CD4-positive, CD25-positive, alpha-beta regulatory T cell (primary cell): ENCODE results near the gene MBD1. TPM values are rescaled to one million over a fixed set of nuclear protein-coding genes. Genes with fewer than 3 reads are reported as not detected.
A peak's percentile ranks its signal among the peaks of the same experiment; 100 is the strongest.
"Not testable (repeated sequence)": the region's sequence is repeated elsewhere in the genome, so short reads cannot be mapped to it uniquely, and the experiment has no call there.

Source experiments
- ATAC-seq, 2 donors: fragments of 150-1000 bp; cut with Tn5 transposase; one replicate each; pipeline ENCODE4 v1.10.0; 2021; ENCODE audit warnings: low read depth in 2 of 2, moderate number of reproducible peaks in 2 of 2, moderate library complexity in 1 of 2
- DNase-seq, 3 donors: peaks; one replicate each; pipeline versions ENCODE4 v3.0.0 to v3.0.0-alpha.2; 2012 to 2022; ENCODE audit warnings: mixed read lengths in 1 of 3
- H3K27ac ChIP-seq: one replicate; pipeline ENCODE4 v1.7.0; 2013; ENCODE audit warnings: mild to moderate bottlenecking, low read length; ENCODE audit not compliant: insufficient read depth, poor library complexity, severe bottlenecking
- H3K27me3 ChIP-seq: one replicate; pipeline ENCODE4 v1.7.0; 2013; ENCODE audit warnings: low read length; ENCODE audit not compliant: control insufficient read depth, insufficient read depth
- H3K36me3 ChIP-seq: one replicate; pipeline ENCODE4 v1.7.0; 2013; ENCODE audit warnings: mild to moderate bottlenecking, low read length, moderate library complexity; ENCODE audit not compliant: control insufficient read depth, insufficient read depth
- H3K4me1 ChIP-seq: 2 replicates; pipeline ENCODE4 v1.7.0; 2013; ENCODE audit warnings: mild to moderate bottlenecking, low read length; ENCODE audit not compliant: insufficient read depth, control insufficient read depth, poor library complexity, severe bottlenecking
- H3K4me3 ChIP-seq: one replicate; pipeline ENCODE4 v1.7.0; 2013; ENCODE audit warnings: low read depth, mild to moderate bottlenecking, low read length, moderate library complexity
- H3K9me3 ChIP-seq, 2 experiments: 1 replicate in 1 of 2; 2 replicates in 1 of 2; pipeline ENCODE4 v1.7.0; 2013; ENCODE audit warnings: low read length in 2 of 2, mild to moderate bottlenecking in 1 of 2, moderate library complexity in 1 of 2; ENCODE audit not compliant: control insufficient read depth in 2 of 2
- H3K27ac Mint-ChIP-seq, 3 donors: one replicate each; pipeline ENCODE4 v1.8.0; 2020 to 2022; ENCODE audit warnings: mild to moderate bottlenecking in 3 of 3, mixed read lengths in 3 of 3, moderate library complexity in 2 of 3
- H3K27me3 Mint-ChIP-seq: one replicate; pipeline ENCODE4 v1.8.0; 2022; ENCODE audit warnings: mild to moderate bottlenecking, mixed read lengths
- H3K36me3 Mint-ChIP-seq: one replicate; pipeline ENCODE4 v1.8.0; 2020; ENCODE audit warnings: mixed read lengths
- H3K4me1 Mint-ChIP-seq, 4 donors: one replicate each; pipeline ENCODE4 v1.8.0; 2020 to 2022; ENCODE audit warnings: mixed read lengths in 4 of 4, mild to moderate bottlenecking in 1 of 4
- H3K4me3 Mint-ChIP-seq, 4 donors: one replicate each; pipeline ENCODE4 v1.8.0; 2020 to 2022; ENCODE audit warnings: mild to moderate bottlenecking in 4 of 4, mixed read lengths in 4 of 4, moderate library complexity in 3 of 4
- H3K9me3 Mint-ChIP-seq, 7 donors: one replicate each; pipeline ENCODE4 v1.8.0; 2020 to 2022; ENCODE audit warnings: mixed read lengths in 7 of 7, mild to moderate bottlenecking in 3 of 7, moderate library complexity in 2 of 7
- polyA plus RNA-seq, 4 donors: library from polyadenylated mRNA; unstranded; fragments of 300-500 nt; fragmentation: Illumina TruSeq; gene quantifications; one replicate each; pipeline ENCODE4 v1.2.3, GENCODE V29; 2021
- total RNA-seq: library from RNA; stranded (reverse); gene quantifications from one replicate; pipeline ENCODE4 v1.2.3, GENCODE V29; 2022

The MBD1 gene
- total and polyA plus RNA-seq, 5 donors from 2014 or later = 25.2 to 94.4 (median 28.3) TPM

- Mint-ChIP-seq H3K9me3 (peaks cover 0 to 3% (median 0%) of the 10 kb centered on the region in 7 donors), H3K27ac (no peak overlapping the region), H3K4me3 (no peak overlapping the region), H3K4me1 (peaks cover 0 to 3% (median under 1%) of the 10 kb centered on the region in 4 donors), H3K27me3 (peaks cover 62% of the 10 kb centered on the region), H3K36me3 (no peaks in the 10 kb centered on the region)
- H3K27ac ChIP-seq = no peak overlapping the region
- H3K36me3 ChIP-seq = no peaks in the 10 kb centered on the region
- DNase-seq = no peak
- ATAC-seq = no peak
- peaks cover 25% of the 10 kb centered on the region for H3K27me3 ChIP-seq
- H3K4me3 ChIP-seq = no peak overlapping the region
- peaks cover 2% of the 10 kb centered on the region for H3K4me1 ChIP-seq
- H3K9me3 ChIP-seq = no peaks in the 10 kb centered on the region
These were observed 31.8 kb upstream of the MBD1 start for GRCh38 chr18:50313031-50313607.

GRCh38 chr18:50312296-50313030 is 31.1 kb upstream of the MBD1 start:
- H3K4me1 Mint-ChIP-seq = peaks cover 0 to 10% (median 5%) of the 10 kb centered on the region in 4 donors
- Histone ChIP-seq H3K9me3 (no peaks in the 10 kb centered on the region), H3K4me3 (no peak overlapping the region), H3K4me1 (peaks cover 9% of the 10 kb centered on the region), H3K27ac (no peak overlapping the region), H3K27me3 (peaks cover 22% of the 10 kb centered on the region), H3K36me3 (no peaks in the 10 kb centered on the region)
- H3K9me3 Mint-ChIP-seq = peaks cover 0 to 3% (median 0%) of the 10 kb centered on the region in 7 donors
- no peak overlapping the region for H3K27ac Mint-ChIP-seq
- H3K36me3 Mint-ChIP-seq = no peaks in the 10 kb centered on the region
- ATAC-seq (no peak), DNase-seq (no peak)
- peaks cover 67% of the 10 kb centered on the region for H3K27me3 Mint-ChIP-seq
- H3K4me3 Mint-ChIP-seq = peak overlapping the region in 2 of 4 donors; percentile 2 to 59

- H3K4me3 Mint-ChIP-seq = no peak overlapping the region
- H3K36me3 Mint-ChIP-seq = no peaks in the 10 kb centered on the region
- peaks cover 0 to 17% (median 5%) of the 10 kb centered on the region in 4 donors for H3K4me1 Mint-ChIP-seq
- DNase-seq (no peak), ATAC-seq (no peak)
- H3K27ac Mint-ChIP-seq = no peak overlapping the region
- Histone ChIP-seq H3K4me1 (peaks cover 14% of the 10 kb centered on the region), H3K9me3 (no peaks in the 10 kb centered on the region), H3K27me3 (peaks cover 23% of the 10 kb centered on the region), H3K4me3 (no peak overlapping the region), H3K36me3 (no peaks in the 10 kb centered on the region), H3K27ac (no peak overlapping the region)
- H3K9me3 Mint-ChIP-seq = peaks cover 0 to 3% (median 0%) of the 10 kb centered on the region in 7 donors
- H3K27me3 Mint-ChIP-seq = peaks cover 62% of the 10 kb centered on the region
These were observed 30.3 kb upstream of the MBD1 start for GRCh38 chr18:50311650-50312049.

- Histone ChIP-seq H3K4me3 (no peak overlapping the region), H3K27me3 (peaks cover 21% of the 10 kb centered on the region), H3K9me3 (peaks cover 2 to 4% of the 10 kb centered on the region in 2 experiments), H3K36me3 (no peaks in the 10 kb centered on the region), H3K4me1 (peaks cover 14% of the 10 kb centered on the region), H3K27ac (no peak overlapping the region)
- Mint-ChIP-seq H3K27ac (no peak overlapping the region), H3K4me3 (peak overlapping the region in 1 of 4 donors; percentile 37), H3K27me3 (peaks cover 62% of the 10 kb centered on the region), H3K4me1 (peaks cover 0 to 17% (median 5%) of the 10 kb centered on the region in 4 donors), H3K9me3 (peaks cover 0 to 3% (median 3%) of the 10 kb centered on the region in 7 donors), H3K36me3 (no peaks in the 10 kb centered on the region)
- DNase-seq (no peak), ATAC-seq (no peak)
These were observed 28.8 kb upstream of the MBD1 start for GRCh38 chr18:50310080-50310479.

GRCh38 chr18:50308851-50309250 is 27.5 kb upstream of the MBD1 start:
- DNase-seq, ATAC-seq, H3K36me3 ChIP-seq, H3K9me3 Mint-ChIP-seq, H3K27ac Mint-ChIP-seq, H3K9me3 ChIP-seq, H3K27ac ChIP-seq, H3K4me3 ChIP-seq, H3K36me3 Mint-ChIP-seq: not testable (repeated sequence)
- Histone ChIP-seq H3K4me1 (peaks cover 14% of the 10 kb centered on the region), H3K27me3 (peaks cover 27% of the 10 kb centered on the region)
- Mint-ChIP-seq H3K27me3 (peaks cover 59% of the 10 kb centered on the region), H3K4me3 (peak overlapping the region in 2 of 4 donors; percentile 74 to 92), H3K4me1 (peaks cover 0 to 17% (median 5%) of the 10 kb centered on the region in 4 donors)

- peaks cover 5 to 9% of the 10 kb centered on the region in 2 experiments for H3K9me3 ChIP-seq
- DNase-seq (peak; percentile 85 to 95 (median 89)), ATAC-seq (peak; percentile 98 to 99)
- peaks cover 14% of the 10 kb centered on the region for H3K4me1 ChIP-seq
- Mint-ChIP-seq H3K4me3 (peak overlapping the region; percentile 73 to 93 (median 92)), H3K27ac (peak overlapping the region; percentile 50 to 91 (median 67)), H3K27me3 (peaks cover 58% of the 10 kb centered on the region), H3K4me1 (peaks cover 0 to 17% (median 5%) of the 10 kb centered on the region in 4 donors), H3K36me3 (no peaks in the 10 kb centered on the region), H3K9me3 (peaks cover 0 to 5% (median 3%) of the 10 kb centered on the region in 7 donors)
- no peaks in the 10 kb centered on the region for H3K36me3 ChIP-seq
- no peak overlapping the region for H3K27ac ChIP-seq
- H3K4me3 ChIP-seq = peak overlapping the region; percentile 89
- H3K27me3 ChIP-seq = peaks cover 27% of the 10 kb centered on the region
These were observed 26.6 kb upstream of the MBD1 start for GRCh38 chr18:50307738-50308470.

- DNase-seq = no peak
- peaks cover 29% of the 10 kb centered on the region for H3K27me3 ChIP-seq
- peak overlapping the region; percentile 50 to 91 (median 67) for H3K27ac Mint-ChIP-seq
- H3K27me3 Mint-ChIP-seq = peaks cover 59% of the 10 kb centered on the region
- H3K4me3 Mint-ChIP-seq = peak overlapping the region; percentile 73 to 93 (median 92)
- no peak for ATAC-seq
- H3K4me3 ChIP-seq = peak overlapping the region; percentile 89
- H3K4me1 Mint-ChIP-seq = peaks cover 0 to 17% (median 5%) of the 10 kb centered on the region in 4 donors
- no peaks in the 10 kb centered on the region for H3K36me3 ChIP-seq
- no peaks in the 10 kb centered on the region for H3K36me3 Mint-ChIP-seq
- H3K27ac ChIP-seq = no peak overlapping the region
- peaks cover 0 to 5% (median 3%) of the 10 kb centered on the region in 7 donors for H3K9me3 Mint-ChIP-seq
- peaks cover 5 to 9% of the 10 kb centered on the region in 2 experiments for H3K9me3 ChIP-seq
- peaks cover 14% of the 10 kb centered on the region for H3K4me1 ChIP-seq
These were observed 26.0 kb upstream of the MBD1 start for GRCh38 chr18:50307400-50307737.
